ENCODE results near the gene SDK1.

- TF ChIP-seq, protein P1, sequence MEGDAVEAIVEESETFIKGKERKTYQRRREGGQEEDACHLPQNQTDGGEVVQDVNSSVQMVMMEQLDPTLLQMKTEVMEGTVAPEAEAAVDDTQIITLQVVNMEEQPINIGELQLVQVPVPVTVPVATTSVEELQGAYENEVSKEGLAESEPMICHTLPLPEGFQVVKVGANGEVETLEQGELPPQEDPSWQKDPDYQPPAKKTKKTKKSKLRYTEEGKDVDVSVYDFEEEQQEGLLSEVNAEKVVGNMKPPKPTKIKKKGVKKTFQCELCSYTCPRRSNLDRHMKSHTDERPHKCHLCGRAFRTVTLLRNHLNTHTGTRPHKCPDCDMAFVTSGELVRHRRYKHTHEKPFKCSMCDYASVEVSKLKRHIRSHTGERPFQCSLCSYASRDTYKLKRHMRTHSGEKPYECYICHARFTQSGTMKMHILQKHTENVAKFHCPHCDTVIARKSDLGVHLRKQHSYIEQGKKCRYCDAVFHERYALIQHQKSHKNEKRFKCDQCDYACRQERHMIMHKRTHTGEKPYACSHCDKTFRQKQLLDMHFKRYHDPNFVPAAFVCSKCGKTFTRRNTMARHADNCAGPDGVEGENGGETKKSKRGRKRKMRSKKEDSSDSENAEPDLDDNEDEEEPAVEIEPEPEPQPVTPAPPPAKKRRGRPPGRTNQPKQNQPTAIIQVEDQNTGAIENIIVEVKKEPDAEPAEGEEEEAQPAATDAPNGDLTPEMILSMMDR (IDR thresholded peaks at IDR 0.05 in 2 of 3, conservative IDR thresholded peaks at IDR 0.05 in 1 of 3; ENCODE audit: control insufficient read depth in 2 of 3, extremely low read depth in 1 of 3, insufficient read depth in 1 of 3, low read depth in 3 of 3, low read length in 3 of 3) = peak; percentile 8 to 23 (median 11); a peak in 1 of 6 replicates
- TF ChIP-seq ZSCAN29 (IDR thresholded peaks at IDR 0.05) (no peak), POLR2A (IDR thresholded peaks at IDR 0.05; ENCODE audit: low read depth, low read length) (no peak), SRF (IDR thresholded peaks at IDR 0.05; ENCODE audit: low read depth in 2 of 2, low read length in 2 of 2) (no peak), MEF2B (IDR thresholded peaks at IDR 0.05; ENCODE audit: partially characterized antibody, poor library complexity, severe bottlenecking) (no peak), EZH2 (IDR thresholded peaks at IDR 0.05; ENCODE audit: borderline replicate concordance, control insufficient read depth, low read depth, low read length) (no peak), GABPA (IDR thresholded peaks at IDR 0.05; ENCODE audit: low read depth) (no peak), FOS (IDR thresholded peaks at IDR 0.05; ENCODE audit: borderline replicate concordance, extremely low read depth, insufficient read length) (no peak), MAX (IDR thresholded peaks at IDR 0.05; ENCODE audit: low read depth, low read length) (no peak), NFIC (IDR thresholded peaks at IDR 0.05; ENCODE audit: low read depth, low read length) (no peak)
- TF ChIP-seq, protein P2, sequence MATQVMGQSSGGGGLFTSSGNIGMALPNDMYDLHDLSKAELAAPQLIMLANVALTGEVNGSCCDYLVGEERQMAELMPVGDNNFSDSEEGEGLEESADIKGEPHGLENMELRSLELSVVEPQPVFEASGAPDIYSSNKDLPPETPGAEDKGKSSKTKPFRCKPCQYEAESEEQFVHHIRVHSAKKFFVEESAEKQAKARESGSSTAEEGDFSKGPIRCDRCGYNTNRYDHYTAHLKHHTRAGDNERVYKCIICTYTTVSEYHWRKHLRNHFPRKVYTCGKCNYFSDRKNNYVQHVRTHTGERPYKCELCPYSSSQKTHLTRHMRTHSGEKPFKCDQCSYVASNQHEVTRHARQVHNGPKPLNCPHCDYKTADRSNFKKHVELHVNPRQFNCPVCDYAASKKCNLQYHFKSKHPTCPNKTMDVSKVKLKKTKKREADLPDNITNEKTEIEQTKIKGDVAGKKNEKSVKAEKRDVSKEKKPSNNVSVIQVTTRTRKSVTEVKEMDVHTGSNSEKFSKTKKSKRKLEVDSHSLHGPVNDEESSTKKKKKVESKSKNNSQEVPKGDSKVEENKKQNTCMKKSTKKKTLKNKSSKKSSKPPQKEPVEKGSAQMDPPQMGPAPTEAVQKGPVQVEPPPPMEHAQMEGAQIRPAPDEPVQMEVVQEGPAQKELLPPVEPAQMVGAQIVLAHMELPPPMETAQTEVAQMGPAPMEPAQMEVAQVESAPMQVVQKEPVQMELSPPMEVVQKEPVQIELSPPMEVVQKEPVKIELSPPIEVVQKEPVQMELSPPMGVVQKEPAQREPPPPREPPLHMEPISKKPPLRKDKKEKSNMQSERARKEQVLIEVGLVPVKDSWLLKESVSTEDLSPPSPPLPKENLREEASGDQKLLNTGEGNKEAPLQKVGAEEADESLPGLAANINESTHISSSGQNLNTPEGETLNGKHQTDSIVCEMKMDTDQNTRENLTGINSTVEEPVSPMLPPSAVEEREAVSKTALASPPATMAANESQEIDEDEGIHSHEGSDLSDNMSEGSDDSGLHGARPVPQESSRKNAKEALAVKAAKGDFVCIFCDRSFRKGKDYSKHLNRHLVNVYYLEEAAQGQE (IDR thresholded peaks at IDR 0.05; ENCODE audit: low read depth, low read length) = no peak
Measured at GRCh38 chr7:3482147-3482921, 181.3 kb downstream of the SDK1 start.

Data from GM12878 (cell line).